Right lobe of liver (tissue), 6 donors: Measurements from ENCODE around the gene ACP7. TPM values are rescaled to one million over a fixed set of nuclear protein-coding genes. Genes with fewer than 3 reads are reported as not detected.

Experiments used
- ATAC-seq, 4 donors: fragments of 200-7000 bp; cut with Tn5 transposase; one replicate each; pipeline ENCODE4 v1.9.1; 2020; ENCODE audit warnings: mild to moderate bottlenecking in 4 of 4, moderate library complexity in 4 of 4
- DNase-seq, 3 donors: peaks; one replicate each; pipeline ENCODE4 v3.0.0-alpha.2; 2020
- H3K27ac ChIP-seq, 3 donors: fragments of 200-600 bp; one replicate each; pipeline ENCODE4 v1.8.0; 2022
- H3K27me3 ChIP-seq, 2 donors: fragments of 200-600 bp; one replicate each; pipeline ENCODE4 v1.8.0; 2022
- H3K36me3 ChIP-seq, 4 donors: fragments of 200-600 bp; sonication (generic) in 1 of 4; one replicate each; pipeline versions ENCODE4 v1.5.1 to v1.8.0; 2017 to 2022; ENCODE audit warnings: control low read depth in 1 of 4
- H3K4me1 ChIP-seq, 4 donors: fragments of 200-600 bp; sonication (generic) in 1 of 4; one replicate each; pipeline versions ENCODE4 v1.5.1 to v1.8.0; 2017 to 2022; ENCODE audit warnings: control low read depth in 1 of 4
- H3K4me3 ChIP-seq, 3 donors: fragments of 200-600 bp; one replicate each; pipeline ENCODE4 v1.8.0; 2022
- H3K9me3 ChIP-seq, 4 donors: fragments of 200-600 bp; sonication (generic) in 1 of 4; one replicate each; pipeline versions ENCODE4 v1.5.1 to v1.8.0; 2017 to 2022; ENCODE audit warnings: control low read depth in 1 of 4
- POLR2A ChIP-seq: fragments of 450-650 bp; IDR thresholded peaks from one replicate; pipeline ENCODE4 v1.6.1; 2017; ENCODE audit warnings: antibody characterized with exemption, mild to moderate bottlenecking
- WGBS: methylation state at CpG from one replicate; pipeline ENCODE4 v1.1.6; 2018; ENCODE audit warnings: low coverage, low lambda C conversion rate; ENCODE audit not compliant: insufficient coverage; ENCODE audit errors: missing lambda C conversion rate; 5-methylcytosine and 5-hydroxymethylcytosine counted together
- intact Hi-C, 2 donors: fragments of 100-400 bp; cut with DNase I; formaldehyde crosslinking; loops; one replicate each; pipeline versions ENCODE4 v1.11.2 to v1.14.1; 2022
- total RNA-seq, 6 experiments: library from RNA; depleted of rRNA in 2 of 6; stranded (reverse); fragments of >200 nt in 2 of 6; fragmentation: NEBNext Ultra II Directional in 3 of 6; extraction: Animal tissue kit (Norgen Biotek cat#: 25700) in 3 of 6; gene quantifications; one replicate each; pipeline versions ENCODE4 v1.1.0 to v1.2.4, GENCODE V29; 2016 to 2023
- TF ChIP-seq, protein P1 (sequence below), 4 donors: fragments of 200-600 bp in 3 of 4; fragments of 450-650 bp in 1 of 4; IDR thresholded peaks; one replicate each; pipeline versions ENCODE4 v1.5.1 to v1.8.0; 2016 to 2022; ENCODE audit warnings: antibody characterized with exemption in 4 of 4, mild to moderate bottlenecking in 2 of 4
- donor health status: DM: no; HTN: yes; CAD: no.
- donor health status: DM: no; HTN: no; CAD: no.
- donor health status: DM: no; HTN: no; CAD: no.
- donor health status: DM: no; HTN: yes; CAD: no.
- donor health status: DM: no; HTN: yes; CAD: no.

Gene ACP7
- total RNA-seq, 6 experiments from 2014 or later = not detected

DNA sequence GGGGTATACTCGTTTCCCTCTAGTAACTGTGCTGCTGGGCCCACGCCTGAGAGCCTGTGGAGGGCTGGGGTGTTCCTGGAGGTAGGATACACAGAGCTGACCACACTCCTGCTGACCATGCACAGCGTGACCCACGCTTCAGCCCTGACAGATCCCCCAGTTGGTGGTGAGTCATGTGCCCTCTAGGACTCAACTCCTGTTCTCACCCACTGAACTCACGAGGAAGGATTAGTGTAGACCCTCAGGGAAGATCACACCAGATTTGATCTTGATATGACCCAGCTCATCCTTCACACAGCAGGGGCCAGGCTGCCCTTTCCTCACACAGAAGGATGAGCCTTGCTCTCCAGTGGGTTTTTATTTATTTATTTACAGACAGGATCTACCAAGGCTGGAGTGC, 13.3 kb upstream of the ACP7 start:
- H3K9me3 ChIP-seq = no peaks in the 10 kb centered on the region
- no peak overlapping the region for H3K4me3 ChIP-seq
- WGBS = 83% methylated on average over 1 of the region's 5 CpGs
- no peak for TF ChIP-seq POLR2A
- TF ChIP-seq, protein P1, sequence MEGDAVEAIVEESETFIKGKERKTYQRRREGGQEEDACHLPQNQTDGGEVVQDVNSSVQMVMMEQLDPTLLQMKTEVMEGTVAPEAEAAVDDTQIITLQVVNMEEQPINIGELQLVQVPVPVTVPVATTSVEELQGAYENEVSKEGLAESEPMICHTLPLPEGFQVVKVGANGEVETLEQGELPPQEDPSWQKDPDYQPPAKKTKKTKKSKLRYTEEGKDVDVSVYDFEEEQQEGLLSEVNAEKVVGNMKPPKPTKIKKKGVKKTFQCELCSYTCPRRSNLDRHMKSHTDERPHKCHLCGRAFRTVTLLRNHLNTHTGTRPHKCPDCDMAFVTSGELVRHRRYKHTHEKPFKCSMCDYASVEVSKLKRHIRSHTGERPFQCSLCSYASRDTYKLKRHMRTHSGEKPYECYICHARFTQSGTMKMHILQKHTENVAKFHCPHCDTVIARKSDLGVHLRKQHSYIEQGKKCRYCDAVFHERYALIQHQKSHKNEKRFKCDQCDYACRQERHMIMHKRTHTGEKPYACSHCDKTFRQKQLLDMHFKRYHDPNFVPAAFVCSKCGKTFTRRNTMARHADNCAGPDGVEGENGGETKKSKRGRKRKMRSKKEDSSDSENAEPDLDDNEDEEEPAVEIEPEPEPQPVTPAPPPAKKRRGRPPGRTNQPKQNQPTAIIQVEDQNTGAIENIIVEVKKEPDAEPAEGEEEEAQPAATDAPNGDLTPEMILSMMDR (IDR thresholded peaks at IDR 0.05) = no peak
- ATAC-seq (no peak), DNase-seq (no peak)
- no peaks in the 10 kb centered on the region for H3K36me3 ChIP-seq
- no peak overlapping the region for H3K27ac ChIP-seq
- no peaks in the 10 kb centered on the region for H3K4me1 ChIP-seq
- intact Hi-C loops = loop anchor here in 1 of 2 donors (5.0 kb wide), 1 partner anchor 254 kb away; no protein-coding TSS in a partner anchor
- H3K27me3 ChIP-seq = no peaks in the 10 kb centered on the region

- Histone ChIP-seq H3K27me3 (no peaks in the 10 kb centered on the region), H3K4me3 (no peak overlapping the region), H3K9me3 (no peaks in the 10 kb centered on the region), H3K36me3 (no peaks in the 10 kb centered on the region), H3K27ac (no peak overlapping the region), H3K4me1 (no peaks in the 10 kb centered on the region)
- DNase-seq = no peak
- 57% methylated on average over 3 of the region's 3 CpGs for WGBS
- TF ChIP-seq, protein P1 (IDR thresholded peaks at IDR 0.05) = no peak
- no peak for TF ChIP-seq POLR2A
- intact Hi-C loops = loop anchor here in 1 of 2 donors (5.0 kb wide), 1 partner anchor 257 kb away; no protein-coding TSS in a partner anchor
- no peak for ATAC-seq
Measured at GRCh38 chr19:39074205-39074692, 9.9 kb upstream of the ACP7 start.

- Histone ChIP-seq H3K9me3 (no peaks in the 10 kb centered on the region), H3K36me3 (no peaks in the 10 kb centered on the region), H3K4me3 (no peak overlapping the region), H3K27ac (no peak overlapping the region), H3K4me1 (no peaks in the 10 kb centered on the region), H3K27me3 (no peaks in the 10 kb centered on the region)
- intact Hi-C loops = loop anchor here in 1 of 2 donors (5.0 kb wide), 1 partner anchor 258 kb away; no protein-coding TSS in a partner anchor
- ATAC-seq = no peak
- 84% methylated on average over 6 of the region's 6 CpGs for WGBS
- TF ChIP-seq POLR2A = no peak
- TF ChIP-seq, protein P1 (IDR thresholded peaks at IDR 0.05) = no peak
- no peak for DNase-seq
Measured at GRCh38 chr19:39074942-39075341, 9.2 kb upstream of the ACP7 start.

GRCh38 chr19:39077323-39077722, 6.8 kb upstream of the ACP7 start:
- H3K36me3 ChIP-seq = no peaks in the 10 kb centered on the region
- H3K27ac ChIP-seq = no peak overlapping the region
- WGBS = 44% methylated on average over 5 of the region's 11 CpGs
- intact Hi-C loops = no loop called here
- TF ChIP-seq POLR2A = no peak
- TF ChIP-seq, protein P1 (IDR thresholded peaks at IDR 0.05) = no peak
- H3K4me3 ChIP-seq = no peak overlapping the region
- DNase-seq (no peak), ATAC-seq (no peak)
- H3K27me3 ChIP-seq = no peaks in the 10 kb centered on the region
- H3K9me3 ChIP-seq = no peaks in the 10 kb centered on the region
- no peaks in the 10 kb centered on the region for H3K4me1 ChIP-seq
